ENCODE results near the gene NFASC. TPM values are rescaled to one million over a fixed set of nuclear protein-coding genes. Genes with fewer than 3 reads are reported as not detected.

The NFASC gene
- total and polyA plus RNA-seq, 2 experiments from 2014 or later = 3.9 to 11.7 TPM

DNA sequence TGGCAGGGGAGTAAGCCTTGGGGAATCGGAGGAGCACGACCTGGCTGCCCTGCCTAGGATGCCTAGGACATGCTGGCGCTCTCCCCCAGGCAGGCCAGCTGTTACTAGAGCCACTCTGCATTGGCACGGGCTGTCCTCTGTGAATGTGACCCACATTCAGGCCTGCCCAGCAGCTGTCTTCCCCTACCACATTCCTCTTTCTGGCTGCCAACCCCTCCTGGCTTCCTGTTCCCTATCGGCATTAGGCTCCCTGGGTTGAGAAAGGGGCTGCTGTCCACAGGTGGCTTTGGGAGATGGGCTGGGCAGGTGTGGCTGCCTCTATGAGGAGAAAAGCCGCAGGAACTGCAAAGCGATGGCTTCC is 2.3 kb upstream of the NFASC start:
- peaks cover 3% of the 10 kb centered on the region for H3K27me3 Mint-ChIP-seq (ENCODE audit: insufficient read depth, low read depth, poor library complexity)
- no peak overlapping the region for H3K27ac Mint-ChIP-seq
- DNase-seq (ENCODE audit: low spot score) = peak; percentile 44
- H2AFZ ChIP-seq = no peak overlapping the region
- H3K9me3 Mint-ChIP-seq = no peaks in the 10 kb centered on the region
- H3K27me3 ChIP-seq (ENCODE audit: insufficient read depth) = no peaks in the 10 kb centered on the region
- no peak overlapping the region for H3K27ac ChIP-seq (ENCODE audit: low read depth)
- peaks cover 12% of the 10 kb centered on the region for H3K4me1 Mint-ChIP-seq
- H3K36me3 Mint-ChIP-seq (ENCODE audit: low read depth) = no peaks in the 10 kb centered on the region
- H3K4me1 ChIP-seq (ENCODE audit: insufficient read depth) = peaks cover 9% of the 10 kb centered on the region; the same call in 1 of the 2 replicates
- H4K20me1 ChIP-seq (replicated peaks; ENCODE audit: insufficient read depth) = peaks cover 3% of the 10 kb centered on the region; the same call in 1 of the 2 replicates
- H3F3A ChIP-seq (replicated peaks; ENCODE audit: low read depth) = no peaks in the 10 kb centered on the region
- H3K36me3 ChIP-seq (ENCODE audit: insufficient read depth) = no peaks in the 10 kb centered on the region
- no peak overlapping the region for H3K4me3 Mint-ChIP-seq
- no peaks in the 10 kb centered on the region; the same call in 1 of the 2 replicates for H3K9me2 ChIP-seq (ENCODE audit: insufficient read depth)
- no peak overlapping the region for H3K4me3 ChIP-seq
- TF ChIP-seq ETS1 (IDR thresholded peaks at IDR 0.05) (no peak), EZH2phosphoT487 (IDR thresholded peaks at IDR 0.05; ENCODE audit: unreplicated experiment) (no peak), ZNF331 (CRISPR knock-in tag; IDR thresholded peaks at IDR 0.05; ENCODE audit: low read depth) (no peak)
- TF ChIP-seq, protein P1, sequence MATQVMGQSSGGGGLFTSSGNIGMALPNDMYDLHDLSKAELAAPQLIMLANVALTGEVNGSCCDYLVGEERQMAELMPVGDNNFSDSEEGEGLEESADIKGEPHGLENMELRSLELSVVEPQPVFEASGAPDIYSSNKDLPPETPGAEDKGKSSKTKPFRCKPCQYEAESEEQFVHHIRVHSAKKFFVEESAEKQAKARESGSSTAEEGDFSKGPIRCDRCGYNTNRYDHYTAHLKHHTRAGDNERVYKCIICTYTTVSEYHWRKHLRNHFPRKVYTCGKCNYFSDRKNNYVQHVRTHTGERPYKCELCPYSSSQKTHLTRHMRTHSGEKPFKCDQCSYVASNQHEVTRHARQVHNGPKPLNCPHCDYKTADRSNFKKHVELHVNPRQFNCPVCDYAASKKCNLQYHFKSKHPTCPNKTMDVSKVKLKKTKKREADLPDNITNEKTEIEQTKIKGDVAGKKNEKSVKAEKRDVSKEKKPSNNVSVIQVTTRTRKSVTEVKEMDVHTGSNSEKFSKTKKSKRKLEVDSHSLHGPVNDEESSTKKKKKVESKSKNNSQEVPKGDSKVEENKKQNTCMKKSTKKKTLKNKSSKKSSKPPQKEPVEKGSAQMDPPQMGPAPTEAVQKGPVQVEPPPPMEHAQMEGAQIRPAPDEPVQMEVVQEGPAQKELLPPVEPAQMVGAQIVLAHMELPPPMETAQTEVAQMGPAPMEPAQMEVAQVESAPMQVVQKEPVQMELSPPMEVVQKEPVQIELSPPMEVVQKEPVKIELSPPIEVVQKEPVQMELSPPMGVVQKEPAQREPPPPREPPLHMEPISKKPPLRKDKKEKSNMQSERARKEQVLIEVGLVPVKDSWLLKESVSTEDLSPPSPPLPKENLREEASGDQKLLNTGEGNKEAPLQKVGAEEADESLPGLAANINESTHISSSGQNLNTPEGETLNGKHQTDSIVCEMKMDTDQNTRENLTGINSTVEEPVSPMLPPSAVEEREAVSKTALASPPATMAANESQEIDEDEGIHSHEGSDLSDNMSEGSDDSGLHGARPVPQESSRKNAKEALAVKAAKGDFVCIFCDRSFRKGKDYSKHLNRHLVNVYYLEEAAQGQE (IDR thresholded peaks at IDR 0.05; ENCODE audit: unreplicated experiment) = no peak
- H3K79me2 ChIP-seq (replicated peaks; ENCODE audit: insufficient read depth) = no peaks in the 10 kb centered on the region
- H3K4me2 ChIP-seq = no peak overlapping the region
- peak; percentile 72 for ATAC-seq

- Histone ChIP-seq H4K20me1 (replicated peaks; ENCODE audit: insufficient read depth) (peaks cover 3% of the 10 kb centered on the region; the same call in 1 of the 2 replicates), H3K36me3 (ENCODE audit: insufficient read depth) (no peaks in the 10 kb centered on the region), H3K4me2 (no peak overlapping the region), H3K79me2 (replicated peaks; ENCODE audit: insufficient read depth) (no peaks in the 10 kb centered on the region), H3K4me3 (no peak overlapping the region), H3K27ac (ENCODE audit: low read depth) (no peak overlapping the region), H3K27me3 (ENCODE audit: insufficient read depth) (no peaks in the 10 kb centered on the region), H3K4me1 (ENCODE audit: insufficient read depth) (peaks cover 9% of the 10 kb centered on the region; the same call in 1 of the 2 replicates), H2AFZ (no peak overlapping the region), H3K9me2 (ENCODE audit: insufficient read depth) (no peaks in the 10 kb centered on the region; the same call in 1 of the 2 replicates), H3F3A (replicated peaks; ENCODE audit: low read depth) (no peaks in the 10 kb centered on the region)
- Mint-ChIP-seq H3K4me3 (no peak overlapping the region), H3K27me3 (ENCODE audit: insufficient read depth, low read depth, poor library complexity) (peaks cover 5% of the 10 kb centered on the region), H3K9me3 (no peaks in the 10 kb centered on the region), H3K27ac (no peak overlapping the region), H3K4me1 (peaks cover 12% of the 10 kb centered on the region), H3K36me3 (ENCODE audit: low read depth) (no peaks in the 10 kb centered on the region)
- ATAC-seq = no peak
- no peak for DNase-seq (ENCODE audit: low spot score)
- TF ChIP-seq ZNF462 (CRISPR knock-in tag; IDR thresholded peaks at IDR 0.05) = no peak
- TF ChIP-seq NANOG (IDR thresholded peaks at IDR 0.05; ENCODE audit: borderline replicate concordance) = no peak
- no peak for TF ChIP-seq ZNF114 (CRISPR knock-in tag; IDR thresholded peaks at IDR 0.05)
- no peak for TF ChIP-seq EZH2phosphoT487 (IDR thresholded peaks at IDR 0.05; ENCODE audit: unreplicated experiment)
- no peak for TF ChIP-seq ZNF331 (CRISPR knock-in tag; IDR thresholded peaks at IDR 0.05; ENCODE audit: low read depth)
- TF ChIP-seq POLR2AphosphoS5 (IDR thresholded peaks at IDR 0.05; ENCODE audit: low read depth) = no peak
These were observed 1.6 kb upstream of the NFASC start for GRCh38 chr1:204869097-204869496.
